NCI-H2107 treated with DMSO at 0.1 percent for 48 hours (cell line): ENCODE results near the gene LRFN4.
"Not testable (repeated sequence)": the region's sequence is repeated elsewhere in the genome, so short reads cannot be mapped to it uniquely, and the experiment has no call there.

ENCODE experiments used
- DNase-seq: peaks from one replicate; lab custom pipeline; 2025; ENCODE audit not compliant: unreplicated experiment; lab: John Stamatoyannopoulos, UW

Gene LRFN4

GRCh38 chr11:66856496-66857233 lies at the start of gene LRFN4:
Gene LRFN4, plus strand, starts transcription at chr11:66857064. Its CDS starts 681 bp downstream, at chr11:66857745.
- DNase-seq, result no peak

- no peak for DNase-seq
Measured at GRCh38 chr11:66809592-66809991, 47.3 kb upstream of the LRFN4 start.

GRCh38 chr11:66810576-66811185 lies 46.2 kb upstream of the LRFN4 start:
- no peak for DNase-seq

- DNase-seq, result no peak
Measured at GRCh38 chr11:66814678-66815077, 42.2 kb upstream of the LRFN4 start.

GRCh38 chr11:66815646-66816045 lies 41.2 kb upstream of the LRFN4 start:
- no peak for DNase-seq

- no peak for DNase-seq
Measured at GRCh38 chr11:66818231-66818955, 38.5 kb upstream of the LRFN4 start.

- DNase-seq, result no peak
Measured at GRCh38 chr11:66820381-66820780, 36.5 kb upstream of the LRFN4 start.

- no peak for DNase-seq
Measured at GRCh38 chr11:66820901-66821300, 36.0 kb upstream of the LRFN4 start.

- DNase-seq, result no peak
Measured at GRCh38 chr11:66823700-66824099, 33.2 kb upstream of the LRFN4 start.

- not testable (repeated sequence) for DNase-seq
Measured at GRCh38 chr11:66824573-66824972, 32.3 kb upstream of the LRFN4 start.

GRCh38 chr11:66834539-66834845 lies 22.4 kb upstream of the LRFN4 start:
- DNase-seq, result no peak

- no peak for DNase-seq
Measured at GRCh38 chr11:66834943-66835342, 21.9 kb upstream of the LRFN4 start.

- DNase-seq, result no peak
Measured at GRCh38 chr11:66835768-66836405, 21.0 kb upstream of the LRFN4 start.

GRCh38 chr11:66840317-66841091 lies 16.4 kb upstream of the LRFN4 start:
- DNase-seq, result no peak

GRCh38 chr11:66841861-66842260 lies 15.0 kb upstream of the LRFN4 start:
- no peak for DNase-seq

- DNase-seq, result no peak
Measured at GRCh38 chr11:66842501-66842895, 14.4 kb upstream of the LRFN4 start.

- DNase-seq, result peak; percentile 54
Measured at GRCh38 chr11:66842896-66843775, 13.7 kb upstream of the LRFN4 start, which contains the start of gene RCE1. Gene RCE1, plus strand, starts transcription at chr11:66843441. Its CDS starts 15 bp downstream, at chr11:66843456.

- DNase-seq, result no peak
Measured at GRCh38 chr11:66843776-66844495, 12.9 kb upstream of the LRFN4 start.

GRCh38 chr11:66844496-66845142 lies 12.2 kb upstream of the LRFN4 start:
- no peak for DNase-seq
